GM19240 (cell line): ENCODE measurements around the gene ADARB2.

Experiments used
- DNase-seq: peaks from one replicate; pipeline ENCODE4 v3.0.0; 2011; ENCODE audit warnings: low spot score; ENCODE audit not compliant: insufficient read length

Gene ADARB2

DNA sequence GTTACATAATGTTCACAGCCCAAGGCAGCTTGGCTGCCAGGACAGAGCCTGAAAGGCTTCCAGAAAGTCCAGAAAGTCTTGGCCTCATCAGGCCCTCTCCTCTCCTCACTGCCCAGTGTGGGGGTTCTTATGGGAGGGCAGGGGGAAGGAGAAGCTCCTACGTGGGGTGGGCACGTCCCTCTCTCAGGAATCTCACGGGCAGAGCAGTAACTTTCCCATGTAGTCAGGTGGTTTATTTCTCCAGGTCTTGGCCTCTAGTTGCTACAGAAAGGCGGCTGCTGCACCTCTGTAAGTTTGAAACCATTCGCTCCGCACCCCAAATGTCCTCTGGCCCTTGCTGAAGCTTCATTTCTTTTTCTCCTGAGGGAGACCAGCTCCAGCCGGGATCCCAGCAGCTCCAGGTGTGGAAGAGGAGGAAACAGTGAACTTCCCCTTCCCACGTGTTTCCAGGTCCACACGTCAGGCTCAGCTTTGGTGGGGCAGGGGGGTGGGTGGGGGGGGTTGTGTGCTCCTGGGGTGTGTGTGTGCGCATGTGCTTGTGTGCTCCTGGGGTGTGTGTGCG is 360.9 kb downstream of the ADARB2 start:
- no peak for DNase-seq

DNA sequence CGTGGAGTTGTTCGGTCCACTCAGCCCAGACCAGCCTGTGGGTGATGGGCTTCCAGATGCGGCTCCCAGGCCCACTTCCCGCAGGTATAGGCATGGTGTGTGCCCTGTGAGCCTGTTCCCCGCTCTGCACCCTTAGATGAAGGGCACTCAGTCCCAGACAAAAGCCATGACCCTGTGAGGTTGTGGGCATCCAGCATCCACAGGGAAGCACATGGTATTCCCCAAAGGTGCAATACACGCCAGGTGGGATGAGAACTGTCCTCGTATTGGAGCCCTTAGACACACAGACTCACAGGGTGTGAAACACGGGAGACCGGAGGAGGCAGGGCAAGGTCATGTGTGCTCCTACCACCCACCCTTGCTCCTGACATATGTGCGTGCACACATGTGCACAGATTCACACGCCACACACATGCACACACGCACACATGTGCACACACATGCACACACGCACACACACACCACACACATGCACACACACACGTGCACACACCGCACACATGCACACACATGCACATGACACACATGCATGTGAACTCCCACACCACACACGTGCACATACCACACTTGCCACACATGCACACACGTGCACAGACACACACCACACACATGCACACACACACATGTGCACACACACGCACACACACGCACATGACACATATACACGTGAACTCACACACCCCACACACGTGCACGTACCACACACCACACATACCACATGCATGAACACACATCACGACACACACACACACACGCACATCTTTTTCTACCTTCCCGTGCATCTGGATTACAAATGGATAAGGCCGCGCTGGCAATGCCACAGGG is 361.8 kb downstream of the ADARB2 start:
- DNase-seq, result no peak

DNA sequence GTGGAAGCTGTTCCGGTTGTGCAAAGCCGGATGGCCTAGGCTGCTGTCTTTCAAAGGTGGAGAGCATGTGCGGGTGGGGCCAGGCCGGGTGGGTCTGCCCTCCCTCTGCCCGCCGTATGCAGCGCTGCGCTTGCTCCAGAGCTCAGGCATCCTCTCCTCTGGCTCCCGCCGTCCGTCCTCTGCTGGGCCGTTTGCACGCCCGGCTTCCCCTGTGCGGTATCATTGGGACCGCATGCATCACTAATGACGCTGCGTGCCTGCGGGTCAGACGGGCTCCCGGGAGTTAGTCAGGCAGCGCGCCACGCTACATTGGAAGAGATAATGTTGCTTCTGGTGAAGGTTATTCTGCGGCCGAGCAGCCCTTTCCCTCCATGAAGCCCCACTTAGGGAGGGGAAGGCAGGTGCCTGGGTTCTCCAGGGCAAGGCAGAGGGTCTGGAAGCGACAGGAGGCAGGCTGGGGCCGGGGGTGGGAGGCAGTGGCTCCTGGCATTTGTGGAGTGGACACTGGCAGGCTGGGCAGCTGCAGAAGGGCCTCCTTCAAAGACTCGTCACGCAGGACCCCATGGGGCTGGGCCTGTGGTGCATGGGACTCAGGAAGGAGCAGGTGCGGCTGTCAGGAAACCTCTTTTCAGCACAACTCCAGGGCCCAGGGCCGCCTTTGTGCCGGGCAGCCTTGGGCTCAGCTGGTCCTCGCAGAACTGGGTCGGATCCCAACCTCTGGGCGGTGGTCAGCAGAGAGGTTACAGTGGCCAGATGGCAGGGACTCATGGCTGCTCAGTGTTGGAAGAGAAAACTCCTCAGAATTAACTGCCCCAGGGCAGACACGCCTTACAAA is 362.6 kb downstream of the ADARB2 start:
- DNase-seq, result no peak

GRCh38 chr10:1373287-1373686 is 364.0 kb downstream of the ADARB2 start:
- no peak for DNase-seq

GRCh38 chr10:1372212-1372611 is 365.1 kb downstream of the ADARB2 start:
- no peak for DNase-seq

GRCh38 chr10:1370298-1370697 is 367.0 kb downstream of the ADARB2 start:
- DNase-seq, result no peak

- no peak for DNase-seq
Observed at GRCh38 chr10:1369665-1370064, 367.7 kb downstream of the ADARB2 start.

GRCh38 chr10:1369197-1369596 is 368.1 kb downstream of the ADARB2 start:
- DNase-seq, result no peak

DNA sequence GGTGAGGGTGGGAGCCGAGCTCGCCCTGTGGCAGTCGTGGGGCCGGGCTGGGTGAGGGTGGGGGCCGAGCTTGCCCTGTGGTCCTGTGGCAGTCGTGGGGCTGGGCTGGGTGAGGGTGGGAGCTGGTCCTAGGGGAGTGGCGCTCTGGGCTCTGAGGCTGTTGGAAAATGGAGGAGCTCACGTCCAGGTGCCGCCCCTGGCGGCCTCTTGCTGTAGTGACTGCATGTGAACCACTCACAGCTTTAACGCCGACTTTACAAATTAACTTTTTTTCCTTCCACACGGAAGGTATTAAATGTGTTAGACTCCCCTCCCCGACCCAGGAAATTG is 368.5 kb downstream of the ADARB2 start:
- no peak for DNase-seq

DNA sequence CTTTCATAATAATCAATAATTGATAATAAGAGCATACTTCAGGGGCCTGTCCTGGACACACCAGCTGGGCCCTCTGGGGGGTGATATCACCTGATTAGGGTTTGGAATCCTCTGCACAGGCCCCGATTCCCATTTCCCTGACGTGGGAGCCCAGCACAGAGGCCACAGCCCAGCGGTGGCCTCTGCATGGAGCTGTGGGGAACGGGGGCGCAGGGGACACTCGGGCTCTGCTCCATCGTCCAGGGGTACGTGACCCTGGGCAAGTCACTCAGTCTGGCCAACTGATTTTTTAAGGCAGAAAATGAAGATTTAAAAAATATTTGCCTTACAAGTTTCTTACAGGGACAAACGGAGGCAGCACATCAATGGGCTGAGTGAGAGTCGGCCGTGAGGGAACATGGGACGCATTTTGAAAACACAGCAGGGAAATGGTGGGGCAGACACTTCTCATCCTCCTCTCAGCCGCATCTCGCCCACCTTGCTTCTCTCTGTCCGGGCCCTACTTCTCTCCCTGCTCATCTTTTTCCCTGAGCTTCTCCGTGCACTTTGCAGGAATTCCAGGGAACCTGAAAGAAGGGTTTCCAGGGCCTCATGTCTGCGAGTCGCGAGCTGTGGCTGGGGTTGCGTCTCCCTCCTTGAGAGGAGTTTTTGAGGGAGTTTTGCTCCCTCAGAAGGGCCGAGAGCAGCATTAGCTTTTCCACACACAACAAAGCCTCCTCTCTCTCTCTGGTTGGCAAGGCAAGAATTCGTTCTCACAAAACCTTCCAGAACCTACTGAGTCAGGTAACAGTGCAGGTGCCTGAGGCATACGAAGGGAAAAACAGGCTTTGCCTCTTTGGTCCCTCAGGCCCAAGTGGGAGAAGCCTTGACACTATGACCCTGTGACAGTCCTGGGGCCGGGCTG is 369.1 kb downstream of the ADARB2 start:
- no peak for DNase-seq

GRCh38 chr10:1366811-1367425 is 370.4 kb downstream of the ADARB2 start:
- DNase-seq, result no peak

DNA sequence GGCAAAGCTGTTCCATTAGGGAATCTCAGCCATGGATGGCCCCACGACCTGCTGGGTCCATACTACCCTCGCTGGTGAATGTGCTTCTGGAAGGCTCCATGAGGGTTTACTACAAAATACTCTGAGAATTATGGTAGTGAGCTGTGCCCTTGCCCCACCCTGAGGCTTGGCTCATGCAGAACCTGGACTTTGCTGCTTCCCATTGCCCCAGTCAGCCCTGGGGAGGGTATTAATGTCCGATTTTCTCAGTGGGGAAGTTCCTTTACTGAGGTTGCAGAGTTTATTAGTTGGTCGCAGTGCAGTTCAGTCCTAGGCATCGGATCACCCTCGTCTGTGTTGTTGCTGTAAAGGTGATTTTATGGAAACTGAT is 371.0 kb downstream of the ADARB2 start:
- DNase-seq, result no peak

DNA sequence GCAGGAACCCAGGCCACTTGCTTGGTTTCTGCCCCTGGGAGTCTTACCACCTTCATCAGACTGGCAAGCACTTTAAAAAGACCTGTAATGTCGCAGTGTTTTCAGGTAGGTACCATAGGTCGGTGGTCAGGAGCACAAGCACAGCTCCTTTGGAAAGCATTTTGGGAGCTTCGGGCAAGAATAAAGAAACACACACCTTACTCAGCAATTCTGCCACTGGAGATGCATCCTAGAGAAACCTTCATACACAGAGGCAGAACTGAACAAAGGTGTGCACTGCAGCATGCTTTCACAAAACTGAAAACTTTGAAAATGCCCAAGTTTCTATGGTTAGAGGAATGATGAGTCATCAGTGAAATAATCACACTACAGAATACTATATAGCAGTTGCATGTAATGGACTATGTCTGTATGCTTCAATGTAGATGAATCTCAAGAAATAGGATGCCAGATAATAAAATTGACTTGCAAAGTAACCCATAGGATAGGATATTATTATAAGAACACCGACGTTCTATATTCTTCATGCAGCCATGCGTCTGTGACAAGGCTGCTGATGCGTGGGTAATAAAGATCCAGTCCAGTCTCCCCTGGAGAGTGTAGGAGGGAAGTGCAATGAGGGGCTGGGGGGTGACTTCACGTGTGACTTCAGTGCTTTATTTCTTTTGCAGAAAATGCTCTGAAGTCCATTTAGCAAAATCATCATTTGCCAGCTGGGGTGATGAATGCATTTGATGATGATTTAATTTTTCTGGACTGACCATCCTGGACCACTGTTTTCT is 371.6 kb downstream of the ADARB2 start:
- no peak for DNase-seq

GRCh38 chr10:1364151-1364910 is 373.0 kb downstream of the ADARB2 start:
- no peak for DNase-seq

DNA sequence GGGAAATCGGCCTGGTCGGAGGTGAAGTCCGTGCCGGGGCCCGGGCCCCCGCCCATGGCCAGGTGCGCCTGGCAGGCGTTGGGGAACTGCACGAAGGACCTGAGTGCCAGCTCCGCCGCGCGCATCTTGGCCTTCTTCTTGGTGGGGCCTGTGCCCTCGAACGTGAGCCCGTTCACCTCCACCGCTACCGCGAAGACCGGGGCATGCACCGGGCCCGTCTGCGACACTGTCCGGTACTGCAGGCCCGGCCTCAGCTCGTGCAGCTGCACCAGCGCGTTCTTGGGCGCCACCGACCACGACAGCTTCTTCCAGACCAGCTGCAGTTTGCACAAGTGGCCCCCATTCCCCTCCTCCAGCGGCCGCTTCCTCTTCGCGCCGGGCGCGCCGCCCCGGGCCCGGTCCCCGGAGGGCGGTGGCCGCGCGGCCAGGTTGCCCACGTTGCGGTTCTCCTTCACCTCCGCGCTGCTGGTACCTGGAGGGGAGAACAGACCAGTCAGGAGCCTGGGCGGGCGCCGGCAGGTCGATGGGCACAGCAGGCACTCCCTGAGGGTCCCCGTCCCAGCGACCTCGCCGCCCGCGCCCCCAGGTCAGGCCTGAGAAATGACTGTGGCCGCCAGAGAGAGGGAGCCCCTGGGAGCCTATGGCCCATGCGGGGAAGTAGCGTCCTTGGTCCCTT is 373.7 kb downstream of the ADARB2 start:
- DNase-seq, result no peak

DNA sequence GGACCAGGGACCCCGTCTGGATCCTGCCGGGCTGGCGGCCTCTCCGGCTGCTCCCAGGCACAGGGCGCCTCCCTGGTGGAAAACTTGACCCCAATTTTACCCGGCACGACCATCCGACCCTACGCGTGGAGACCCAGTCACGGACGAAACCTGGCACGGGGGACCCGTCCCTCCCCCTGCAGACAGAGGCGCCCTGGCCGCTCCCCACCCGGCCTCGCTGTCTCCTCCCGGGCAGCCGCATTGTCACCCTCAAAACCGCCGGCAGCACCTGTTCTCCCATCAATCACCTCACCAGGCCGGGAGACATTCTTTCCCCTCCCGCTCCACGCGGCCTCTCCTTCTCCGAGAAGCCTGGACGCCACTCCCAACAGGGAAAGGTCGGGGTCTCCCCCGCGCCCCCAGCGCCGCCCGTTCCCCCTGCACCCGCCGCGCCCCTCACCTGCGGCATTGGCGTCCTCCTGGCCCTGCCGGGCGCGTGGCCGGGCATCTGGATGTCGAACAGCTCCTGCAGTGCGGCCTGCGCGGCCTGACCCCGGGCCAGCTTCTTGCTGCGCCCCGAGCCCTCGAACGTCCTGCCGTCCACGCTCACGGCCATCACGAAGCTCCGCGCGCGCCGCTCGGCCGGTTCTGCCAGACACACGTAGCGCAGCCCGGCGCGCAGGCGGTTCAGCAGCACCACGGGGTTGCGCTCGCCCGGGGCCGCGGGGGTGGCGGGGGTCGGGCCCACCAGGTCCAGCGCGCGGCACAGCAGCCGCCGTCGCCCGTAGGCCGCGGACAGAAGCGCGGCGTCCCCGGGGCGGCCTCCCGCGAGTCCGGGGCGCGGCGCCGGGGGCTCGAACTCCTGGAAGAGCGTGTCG is 374.5 kb downstream of the ADARB2 start:
- DNase-seq, result no peak

DNA sequence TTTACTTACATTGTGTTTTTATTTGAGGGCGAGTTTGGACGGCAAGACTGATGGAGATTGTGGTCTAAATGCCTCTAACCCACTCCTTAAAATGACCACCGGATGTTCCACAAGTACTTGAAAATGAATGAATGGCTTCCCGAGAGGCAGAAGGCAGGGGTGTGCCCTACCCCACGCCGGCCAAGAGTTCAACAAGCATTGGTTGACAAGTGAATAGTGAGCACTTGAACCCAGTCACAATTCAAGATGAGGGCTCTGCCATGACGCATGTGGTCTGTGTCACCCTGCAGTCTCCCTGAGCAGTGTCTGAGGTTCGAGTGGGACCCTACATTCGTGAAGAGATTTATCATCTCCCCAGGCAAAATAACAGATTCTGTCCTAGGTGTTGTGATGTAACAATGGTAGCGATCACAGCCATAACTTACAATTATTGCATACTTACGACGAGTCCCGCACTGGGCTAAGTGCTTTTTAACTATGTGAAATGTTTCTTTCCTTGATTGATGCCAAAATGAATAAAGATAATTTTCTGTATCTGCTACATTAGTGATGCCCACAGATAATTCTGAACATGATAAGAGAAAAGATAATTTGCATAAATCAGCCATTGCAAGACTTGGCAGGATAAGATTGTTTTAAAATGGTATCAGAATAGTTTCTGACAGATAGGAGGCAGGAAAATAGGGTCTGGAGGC is 375.8 kb downstream of the ADARB2 start:
- no peak for DNase-seq
